HepG2 (cell line): ENCODE measurements around the gene PLEKHG5. TPM values are rescaled to one million over a fixed set of nuclear protein-coding genes. Genes with fewer than 3 reads are reported as not detected.
A peak's percentile ranks its signal among the peaks of the same experiment; 100 is the strongest.

Source experiments
- ATAC-seq: fragments of 200-7000 bp; cut with Tn5 transposase; 3 replicates; pipeline ENCODE4 v1.9.1; 2020; ENCODE audit warnings: mild to moderate bottlenecking, moderate library complexity
- BruUV-seq: library from RNA; stranded (reverse); fragments of 400-500 nt; replicated peaks from 2 replicates; lab custom pipeline; 2021; lab: Mats Ljungman, UMichigan
- CTCF ChIA-PET: fragments of 300-600 bp; formaldehyde crosslinking; extraction: SDS; loops from one replicate; lab custom pipeline; 2021; ENCODE audit warnings: low total read pairs, inconsistent platforms, low intra/inter-chr PET ratio; lab: Yijun Ruan, JAX
- POLR2A ChIA-PET: fragments of 350-600 bp; sonication (Branson Sonifier 250); formaldehyde crosslinking; loops from one replicate; lab custom pipeline; 2020; ENCODE audit warnings: antibody characterized with exemption, inconsistent platforms; lab: Yijun Ruan, JAX
- DNase-seq: peaks from one replicate; pipeline ENCODE4 v3.0.0-alpha.2; 2015; ENCODE audit warnings: low spot score
- FAIRE-seq: peaks from 3 replicates; lab custom pipeline; 2011; peaks lifted over from hg19 to GRCh38; lab: Jason Lieb, UNC
- H2AFZ ChIP-seq: one replicate; pipeline ENCODE4 v1.6.1; 2011; ENCODE audit warnings: low read length, inconsistent platforms
- H3K27ac ChIP-seq: fragments of 300-600 bp; 3 replicates; pipeline ENCODE4 v1.8.0; 2011; ENCODE audit warnings: mixed run types, mild to moderate bottlenecking, mixed read lengths, low read length, inconsistent platforms; ENCODE audit not compliant: insufficient read depth; ENCODE audit errors: extremely low read length
- H3K27me3 ChIP-seq, 2 experiments: fragments of 200-600 bp in 1 of 2; 2 replicates in 1 of 2; 3 replicates in 1 of 2; pipeline versions ENCODE4 v1.6.0 to v1.8.0; 2011; ENCODE audit warnings: low read length in 2 of 2, mild to moderate bottlenecking in 2 of 2, moderate library complexity in 2 of 2, inconsistent platforms in 1 of 2; ENCODE audit not compliant: insufficient read depth in 2 of 2, control insufficient read depth in 1 of 2
- H3K36me3 ChIP-seq, 2 experiments: fragments of 200-600 bp in 1 of 2; replicated peaks in 1 of 2; 2 replicates in 1 of 2; 3 replicates in 1 of 2; pipeline versions ENCODE4 v1.5.1 to v1.8.0; 2011; ENCODE audit warnings: low read length in 2 of 2, inconsistent platforms in 1 of 2; ENCODE audit not compliant: insufficient read depth in 2 of 2, control insufficient read depth in 1 of 2
- H3K4me1 ChIP-seq: 2 replicates; pipeline ENCODE4 v1.5.1; 2012; ENCODE audit warnings: low read length, inconsistent platforms; ENCODE audit not compliant: insufficient read depth
- H3K4me2 ChIP-seq: 2 replicates; pipeline ENCODE4 v1.6.0; 2011; ENCODE audit warnings: low read depth, low read length, inconsistent platforms
- H3K4me3 ChIP-seq, 3 experiments: fragments of 200-600 bp in 1 of 3; sonication (generic), shearing (Covaris generic) in 1 of 3; replicated peaks in 1 of 3; 2 replicates each; pipeline ENCODE4 v1.5.1; 2011 to 2016; ENCODE audit warnings: low read length in 3 of 3, inconsistent platforms in 2 of 3, low read depth in 2 of 3, mild to moderate bottlenecking in 2 of 3, control low read depth in 1 of 3, mixed read lengths in 1 of 3; ENCODE audit not compliant: insufficient read depth in 1 of 3
- H3K79me2 ChIP-seq: one replicate; pipeline ENCODE4 v1.6.1; 2011; ENCODE audit warnings: low read length, inconsistent platforms; ENCODE audit not compliant: insufficient read depth
- H3K9ac ChIP-seq: 2 replicates; pipeline ENCODE4 v1.6.0; 2011; ENCODE audit warnings: mild to moderate bottlenecking, low read depth, low read length, inconsistent platforms; ENCODE audit not compliant: insufficient read depth
- H3K9me3 ChIP-seq: 2 replicates; pipeline ENCODE4 v1.5.1; 2012; ENCODE audit warnings: mild to moderate bottlenecking, low read length
- H4K20me1 ChIP-seq: 2 replicates; pipeline ENCODE4 v1.6.0; 2011; ENCODE audit warnings: inconsistent platforms, mild to moderate bottlenecking, low read length, moderate library complexity; ENCODE audit not compliant: insufficient read depth
- CHCHD3 ChIP-seq: sonication (generic); formaldehyde crosslinking; IDR thresholded peaks from 2 replicates; pipeline ENCODE4 v1.8.0; 2022; ENCODE audit warnings: mild to moderate bottlenecking, missing genetic modification reagents, moderate library complexity
- CREM ChIP-seq, 2 experiments: sonication (generic) in 1 of 2; formaldehyde crosslinking in 1 of 2; IDR thresholded peaks; 2 replicates each; pipeline versions ENCODE4 v1.4.0 to v1.6.1; 2016 to 2020; ENCODE audit warnings: antibody characterized with exemption in 1 of 2, mild to moderate bottlenecking in 1 of 2, missing genetic modification reagents in 1 of 2
- EZH2 ChIP-seq: conservative IDR thresholded peaks from 2 replicates; pipeline ENCODE4 v1.6.1; 2012; ENCODE audit warnings: mild to moderate bottlenecking, low read depth, low read length, moderate library complexity
- GZF1 ChIP-seq: sonication (generic); formaldehyde crosslinking; IDR thresholded peaks from 2 replicates; pipeline ENCODE4 v1.5.1; 2020; ENCODE audit warnings: mild to moderate bottlenecking, missing genetic modification reagents
- MTF2 ChIP-seq: sonication (generic); formaldehyde crosslinking; IDR thresholded peaks from 2 replicates; pipeline ENCODE4 v1.5.0; 2020; ENCODE audit warnings: missing genetic modification reagents, borderline replicate concordance
- ONECUT2 ChIP-seq: sonication (generic); formaldehyde crosslinking; IDR thresholded peaks from 2 replicates; pipeline ENCODE4 v1.4.0; 2020; ENCODE audit warnings: missing genetic modification reagents
- SCMH1 ChIP-seq: sonication (generic); formaldehyde crosslinking; IDR thresholded peaks from 2 replicates; pipeline ENCODE4 v1.9.0; 2021; ENCODE audit warnings: missing genetic modification reagents, mild to moderate bottlenecking, borderline replicate concordance
- XRCC5 ChIP-seq: fragments of 200-400 bp; formaldehyde crosslinking; optimal IDR thresholded peaks from 2 replicates; pipeline ENCODE3; 2017; ENCODE audit warnings: mild to moderate bottlenecking, low read length
- ZNF124 ChIP-seq: sonication (generic); formaldehyde crosslinking; IDR thresholded peaks from 2 replicates; pipeline ENCODE4 v1.4.0; 2020; ENCODE audit warnings: missing genetic modification reagents
- ZNF350 ChIP-seq: sonication (generic); formaldehyde crosslinking; IDR thresholded peaks from 2 replicates; pipeline ENCODE4 v1.4.0; 2020; ENCODE audit warnings: mild to moderate bottlenecking, low read depth, missing genetic modification reagents, borderline replicate concordance
- ZNF570 ChIP-seq: sonication (generic); formaldehyde crosslinking; IDR thresholded peaks from 2 replicates; pipeline ENCODE4 v1.4.0; 2020; ENCODE audit warnings: mild to moderate bottlenecking, missing genetic modification reagents, borderline replicate concordance
- ZSCAN31 ChIP-seq: sonication (generic); formaldehyde crosslinking; IDR thresholded peaks from 2 replicates; pipeline ENCODE4 v1.5.0; 2020; ENCODE audit warnings: low read depth, mild to moderate bottlenecking, missing genetic modification reagents
- WGBS: methylation state at CpG from one replicate; pipeline ENCODE4 v1.1.6; 2017; ENCODE audit warnings: low lambda C conversion rate; 5-methylcytosine and 5-hydroxymethylcytosine counted together
- in situ Hi-C: cut with HindIII; loops from 2 replicates; pipeline ENCODE4 v1.10.0; 2017; ENCODE audit warnings: low pct_unique_long_range_greater_than_20kb; ENCODE audit not compliant: extremely low pct_ligation_motif_present
- intact Hi-C: fragments of 100-400 bp; cut with micrococcal nuclease; formaldehyde crosslinking; loops from one replicate; pipeline ENCODE4 v1.10.0; 2022; ENCODE audit not compliant: unreplicated experiment
- polyA plus RNA-seq, 8 experiments: library from polyadenylated mRNA; depleted of rRNA in 3 of 8; stranded (reverse) in 7 of 8; unstranded in 1 of 8; fragments of >200 nt; fragmentation: Illumina TruSeq in 4 of 8; extraction: Trizol in 4 of 8; gene quantifications; 2 replicates each; pipeline versions ENCODE4 v1.2.1 to v1.2.3, GENCODE V29; 2011 to 2016; ENCODE audit warnings: low read depth in 4 of 8, missing spikeins in 1 of 8, mixed read lengths in 1 of 8; ENCODE audit not compliant: insufficient read depth in 1 of 8
- total RNA-seq, 5 experiments: library from RNA; depleted of rRNA; stranded (reverse); fragments of >200 nt; fragmentation: Illumina TruSeq; extraction: Trizol; gene quantifications; 2 replicates each; pipeline ENCODE4 v1.2.3, GENCODE V29; 2016; ENCODE audit warnings: low read depth in 1 of 5
- TF ChIP-seq, protein P1 (sequence below): sonication (generic); formaldehyde crosslinking; IDR thresholded peaks from 2 replicates; pipeline ENCODE4 v1.5.0; 2020; ENCODE audit warnings: missing genetic modification reagents, mild to moderate bottlenecking, borderline replicate concordance
- TF ChIP-seq, protein P2 (sequence below): IDR thresholded peaks from 2 replicates; pipeline ENCODE4 v1.6.1; 2016; ENCODE audit warnings: low read depth, borderline replicate concordance
- TF ChIP-seq, protein P3 (sequence below): sonication (generic); formaldehyde crosslinking; IDR thresholded peaks from 2 replicates; pipeline ENCODE4 v1.5.1; 2020; ENCODE audit warnings: mild to moderate bottlenecking, moderate library complexity, missing genetic modification reagents

Gene PLEKHG5
- total and polyA plus RNA-seq, 2 of the 13 experiments (the other 11 are each of a cell fraction or from before 2014, with no cell fraction given), result 1.9 to 3.5 TPM

DNA sequence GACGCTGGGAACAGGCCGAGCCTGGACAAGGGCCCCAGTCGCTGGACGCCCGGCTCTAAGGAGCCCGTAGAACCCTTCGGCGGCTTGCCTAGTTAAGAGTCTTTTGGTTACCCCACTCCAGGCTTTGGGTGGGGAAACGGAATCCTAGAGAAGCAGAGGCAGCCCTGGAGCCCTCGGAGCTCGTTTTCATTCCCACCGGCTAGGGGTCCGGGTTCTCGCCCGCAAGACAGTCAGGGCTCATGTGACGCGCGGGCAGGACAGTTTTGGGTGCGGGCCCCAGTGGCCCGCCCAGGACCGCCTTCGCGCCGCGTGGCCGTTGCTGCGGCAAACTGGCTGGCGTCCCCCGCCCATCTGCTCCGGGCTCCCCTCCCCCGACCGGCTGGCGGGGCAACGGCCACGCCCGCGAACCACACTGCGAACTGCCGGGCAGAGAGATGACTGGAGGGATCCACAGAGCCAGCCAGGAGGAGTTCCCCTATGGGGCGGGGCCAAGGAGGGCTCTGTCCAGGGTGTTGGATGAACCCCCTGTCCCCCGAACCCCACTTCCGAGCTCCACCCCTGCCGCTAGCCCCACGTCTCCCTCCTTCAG is 70.9 kb downstream of the PLEKHG5 start:
- TF ChIP-seq SCMH1 (CRISPR knock-in tag) (no peak), CHCHD3 (CRISPR knock-in tag) (no peak), XRCC5 (no peak), ONECUT2 (CRISPR knock-in tag) (no peak), ZNF124 (CRISPR knock-in tag) (no peak), ZNF350 (CRISPR knock-in tag) (no peak), GZF1 (CRISPR knock-in tag) (no peak), ZSCAN31 (CRISPR knock-in tag) (no peak), ZNF570 (no peak), MTF2 (CRISPR knock-in tag) (peak; percentile 72; the same call in 1 of the 2 replicates), EZH2 (peak; percentile 87; the same call in 1 of the 2 replicates), CREM (IDR thresholded peaks at IDR 0.05) (no peak), CREM (CRISPR knock-in tag; IDR thresholded peaks at IDR 0.05) (no peak)
- TF ChIP-seq, protein P1, sequence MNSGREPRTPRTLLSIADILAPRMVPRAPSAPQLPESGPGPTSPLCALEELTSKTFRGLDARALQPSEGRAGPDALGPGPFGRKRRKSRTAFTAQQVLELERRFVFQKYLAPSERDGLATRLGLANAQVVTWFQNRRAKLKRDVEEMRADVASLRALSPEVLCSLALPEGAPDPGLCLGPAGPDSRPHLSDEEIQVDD (CRISPR knock-in tag), result no peak
- TF ChIP-seq, protein P2, sequence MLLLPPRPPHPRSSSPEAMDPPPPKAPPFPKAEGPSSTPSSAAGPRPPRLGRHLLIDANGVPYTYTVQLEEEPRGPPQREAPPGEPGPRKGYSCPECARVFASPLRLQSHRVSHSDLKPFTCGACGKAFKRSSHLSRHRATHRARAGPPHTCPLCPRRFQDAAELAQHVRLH (CRISPR knock-in tag), result no peak
- TF ChIP-seq, protein P3, sequence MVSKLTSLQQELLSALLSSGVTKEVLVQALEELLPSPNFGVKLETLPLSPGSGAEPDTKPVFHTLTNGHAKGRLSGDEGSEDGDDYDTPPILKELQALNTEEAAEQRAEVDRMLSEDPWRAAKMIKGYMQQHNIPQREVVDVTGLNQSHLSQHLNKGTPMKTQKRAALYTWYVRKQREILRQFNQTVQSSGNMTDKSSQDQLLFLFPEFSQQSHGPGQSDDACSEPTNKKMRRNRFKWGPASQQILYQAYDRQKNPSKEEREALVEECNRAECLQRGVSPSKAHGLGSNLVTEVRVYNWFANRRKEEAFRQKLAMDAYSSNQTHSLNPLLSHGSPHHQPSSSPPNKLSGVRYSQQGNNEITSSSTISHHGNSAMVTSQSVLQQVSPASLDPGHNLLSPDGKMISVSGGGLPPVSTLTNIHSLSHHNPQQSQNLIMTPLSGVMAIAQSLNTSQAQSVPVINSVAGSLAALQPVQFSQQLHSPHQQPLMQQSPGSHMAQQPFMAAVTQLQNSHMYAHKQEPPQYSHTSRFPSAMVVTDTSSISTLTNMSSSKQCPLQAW (CRISPR knock-in tag), result no peak
- H3K79me2 ChIP-seq, result no peaks in the 10 kb centered on the region
- WGBS, result 20% methylated on average over 1 of the region's 44 CpGs
- no peaks in the 10 kb centered on the region for H3K9me3 ChIP-seq
- H3K27ac ChIP-seq, result no peak overlapping the region
- intact Hi-C loops, result no loop called here
- no peak overlapping the region for H2AFZ ChIP-seq
- FAIRE-seq (no peak), DNase-seq (no peak), ATAC-seq (no peak)
- ChIA-PET CTCF (no interaction called here), POLR2A (no interaction called here)
- peaks cover 31 to 91% of the 10 kb centered on the region in 2 experiments for H3K27me3 ChIP-seq
- no TSS peak for BruUV-seq
- H3K4me2 ChIP-seq, result peak overlapping the region; percentile 62
- H3K36me3 ChIP-seq, result no peaks in the 10 kb centered on the region
- no peak overlapping the region for H3K9ac ChIP-seq
- no peaks in the 10 kb centered on the region; the same call in 1 of the 2 replicates for H4K20me1 ChIP-seq
- H3K4me1 ChIP-seq, result peaks cover 31% of the 10 kb centered on the region
- peak overlapping the region in 2 of 3 experiments; percentile 36 to 60; a peak in 3 of 6 replicates for H3K4me3 ChIP-seq
- in situ Hi-C loops, result no loop called here
